ENCODE results near the gene CDH13. TPM values are rescaled to one million over a fixed set of nuclear protein-coding genes. Genes with fewer than 3 reads are reported as not detected.

CDH13 gene
- total RNA-seq, 1 donor from 2014 or later = 161 TPM

GRCh38 chr16:83835586-83836566, 1209.1 kb downstream of the CDH13 start:
- H3K27ac ChIP-seq (replicated peaks) = no peak overlapping the region
- peaks cover 5% of the 10 kb centered on the region for H3K9me3 ChIP-seq (replicated peaks)
- H3K4me1 ChIP-seq = peaks cover 3% of the 10 kb centered on the region
- intact Hi-C loops (cut with micrococcal nuclease) = no loop called here
- no peaks in the 10 kb centered on the region for H3K36me3 ChIP-seq
- peaks cover 6% of the 10 kb centered on the region for H3K27me3 ChIP-seq (ENCODE audit: low read depth)
- no peak overlapping the region for H3K4me3 ChIP-seq
- no peak for DNase-seq
- TF ChIP-seq, protein P1, sequence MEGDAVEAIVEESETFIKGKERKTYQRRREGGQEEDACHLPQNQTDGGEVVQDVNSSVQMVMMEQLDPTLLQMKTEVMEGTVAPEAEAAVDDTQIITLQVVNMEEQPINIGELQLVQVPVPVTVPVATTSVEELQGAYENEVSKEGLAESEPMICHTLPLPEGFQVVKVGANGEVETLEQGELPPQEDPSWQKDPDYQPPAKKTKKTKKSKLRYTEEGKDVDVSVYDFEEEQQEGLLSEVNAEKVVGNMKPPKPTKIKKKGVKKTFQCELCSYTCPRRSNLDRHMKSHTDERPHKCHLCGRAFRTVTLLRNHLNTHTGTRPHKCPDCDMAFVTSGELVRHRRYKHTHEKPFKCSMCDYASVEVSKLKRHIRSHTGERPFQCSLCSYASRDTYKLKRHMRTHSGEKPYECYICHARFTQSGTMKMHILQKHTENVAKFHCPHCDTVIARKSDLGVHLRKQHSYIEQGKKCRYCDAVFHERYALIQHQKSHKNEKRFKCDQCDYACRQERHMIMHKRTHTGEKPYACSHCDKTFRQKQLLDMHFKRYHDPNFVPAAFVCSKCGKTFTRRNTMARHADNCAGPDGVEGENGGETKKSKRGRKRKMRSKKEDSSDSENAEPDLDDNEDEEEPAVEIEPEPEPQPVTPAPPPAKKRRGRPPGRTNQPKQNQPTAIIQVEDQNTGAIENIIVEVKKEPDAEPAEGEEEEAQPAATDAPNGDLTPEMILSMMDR (IDR thresholded peaks at IDR 0.05; ENCODE audit: borderline replicate concordance) = no peak

- Histone ChIP-seq H3K27ac (replicated peaks) (no peak overlapping the region), H3K9me3 (replicated peaks) (peaks cover 5% of the 10 kb centered on the region), H3K27me3 (ENCODE audit: low read depth) (peaks cover 6% of the 10 kb centered on the region), H3K4me3 (no peak overlapping the region), H3K36me3 (no peaks in the 10 kb centered on the region), H3K4me1 (peaks cover 3% of the 10 kb centered on the region)
- TF ChIP-seq, protein P1 (IDR thresholded peaks at IDR 0.05; ENCODE audit: borderline replicate concordance) = no peak
- intact Hi-C loops (cut with micrococcal nuclease) = no loop called here
- DNase-seq = no peak
Measured at GRCh38 chr16:83837566-83837965, 1210.8 kb downstream of the CDH13 start.

DNA sequence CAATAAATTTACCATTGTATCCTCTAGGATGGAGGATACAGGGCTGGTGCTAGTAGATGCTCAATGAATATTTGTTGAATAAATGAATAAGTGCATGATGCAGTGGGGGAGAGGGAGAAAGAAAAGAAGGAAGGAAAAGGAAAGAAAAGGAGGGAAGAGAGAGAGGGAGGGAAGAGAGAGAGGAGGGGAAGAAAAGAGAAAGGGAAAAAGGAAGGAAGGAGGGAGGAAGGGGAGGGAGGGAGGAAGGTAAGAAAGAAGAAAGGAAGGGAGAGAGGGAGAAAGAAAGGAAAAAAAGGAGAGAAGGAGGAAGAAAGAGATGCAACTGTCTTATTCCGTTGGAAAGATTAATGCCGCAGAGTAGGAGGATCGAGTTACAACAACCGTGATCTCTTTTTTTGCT, 1211.4 kb downstream of the CDH13 start:
- peaks cover 3% of the 10 kb centered on the region for H3K4me1 ChIP-seq
- no peaks in the 10 kb centered on the region for H3K36me3 ChIP-seq
- intact Hi-C loops (cut with micrococcal nuclease) = no loop called here

GRCh38 chr16:83839561-83839960, 1212.8 kb downstream of the CDH13 start:
- peaks cover 6% of the 10 kb centered on the region for H3K27me3 ChIP-seq (ENCODE audit: low read depth)
- peaks cover 3% of the 10 kb centered on the region for H3K4me1 ChIP-seq
- no peak overlapping the region for H3K27ac ChIP-seq (replicated peaks)
- no peaks in the 10 kb centered on the region for H3K36me3 ChIP-seq
- TF ChIP-seq, protein P1 (IDR thresholded peaks at IDR 0.05; ENCODE audit: borderline replicate concordance) = no peak
- peaks cover 5% of the 10 kb centered on the region for H3K9me3 ChIP-seq (replicated peaks)
- no peak overlapping the region for H3K4me3 ChIP-seq
- intact Hi-C loops (cut with micrococcal nuclease) = no loop called here
- DNase-seq = no peak

More for the DNA sequence above, 1211.4 kb downstream of the CDH13 start:
- Histone ChIP-seq H3K27ac (replicated peaks) (no peak overlapping the region), H3K4me3 (no peak overlapping the region), H3K9me3 (replicated peaks) (peaks cover 5% of the 10 kb centered on the region), H3K27me3 (ENCODE audit: low read depth) (peaks cover 6% of the 10 kb centered on the region)
- DNase-seq = no peak
- TF ChIP-seq, protein P1 (IDR thresholded peaks at IDR 0.05; ENCODE audit: borderline replicate concordance) = no peak

DNA sequence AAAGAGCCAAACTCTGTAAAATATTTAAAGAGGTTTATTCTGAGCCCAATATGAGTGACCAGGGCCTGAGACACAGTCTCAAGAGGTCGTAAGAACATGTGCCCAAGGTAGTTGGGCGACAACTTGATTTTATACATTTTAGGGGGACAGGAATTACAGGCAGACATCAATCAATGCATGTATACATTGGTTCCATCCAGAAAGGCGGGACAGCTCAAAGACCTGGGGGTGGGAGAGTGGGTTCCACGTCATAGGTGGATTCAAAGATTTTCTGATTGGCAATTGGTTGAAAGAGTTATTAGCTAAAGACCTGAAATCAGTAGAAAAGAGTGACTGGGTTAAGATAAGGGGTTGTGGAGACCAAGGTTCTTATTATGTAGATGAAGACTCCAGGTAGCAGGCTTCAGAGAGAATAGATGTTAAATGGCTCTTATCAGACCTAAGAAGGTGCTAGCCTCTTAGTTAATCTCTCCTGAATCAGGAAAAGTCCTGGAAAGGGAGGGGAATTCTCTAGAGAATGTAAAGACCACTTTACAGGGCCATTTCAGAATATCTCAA, 1213.4 kb downstream of the CDH13 start:
- H3K27me3 ChIP-seq (ENCODE audit: low read depth) = peaks cover 6% of the 10 kb centered on the region
- peaks cover 4% of the 10 kb centered on the region for H3K9me3 ChIP-seq (replicated peaks)
- TF ChIP-seq, protein P1 (IDR thresholded peaks at IDR 0.05; ENCODE audit: borderline replicate concordance) = no peak
- intact Hi-C loops (cut with micrococcal nuclease) = no loop called here
- peaks cover 3% of the 10 kb centered on the region for H3K4me1 ChIP-seq
- no peak overlapping the region for H3K27ac ChIP-seq (replicated peaks)
- DNase-seq = no peak
- no peak overlapping the region for H3K4me3 ChIP-seq
- no peaks in the 10 kb centered on the region for H3K36me3 ChIP-seq

Data from left ventricle myocardium inferior (tissue), 1 donor.